ENCODE data around the gene TANK.

TANK gene

DNA sequence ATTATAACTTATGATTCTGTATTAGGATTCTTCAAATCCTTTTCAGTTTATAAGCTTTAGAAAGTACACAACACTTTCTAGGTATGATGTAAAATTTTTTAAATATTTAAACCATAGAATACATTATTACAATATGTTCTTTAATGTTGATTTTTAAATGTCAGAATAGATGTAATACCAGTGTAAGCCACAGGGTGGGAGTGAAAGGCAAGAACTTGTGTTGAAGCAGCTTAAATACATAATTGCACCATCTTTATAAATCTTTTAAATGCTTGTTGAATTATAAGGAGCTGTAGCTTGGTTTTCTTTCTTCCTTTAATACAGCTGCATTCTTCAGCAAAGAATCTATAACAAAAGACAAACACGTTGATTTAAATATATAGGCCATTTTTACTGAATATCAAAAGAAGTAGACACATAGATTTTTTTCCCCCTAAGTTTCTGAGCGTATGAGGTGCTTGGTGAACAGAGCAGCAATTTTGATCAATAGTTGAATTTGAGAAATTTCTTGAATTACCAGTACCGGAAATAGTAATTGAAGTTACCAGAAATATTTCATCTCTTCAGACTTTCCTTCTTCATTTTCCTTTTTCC lies 63.0 kb downstream of the TANK start:
- H3K4me3 ChIP-seq (ENCODE audit: low read depth in 1 of 2, low read length in 1 of 2), result no peak overlapping the region
- no peaks in the 10 kb centered on the region for H3K9me3 ChIP-seq
- no peak overlapping the region for H3K27ac ChIP-seq
- no peaks in the 10 kb centered on the region for H3K27me3 ChIP-seq
- TF ChIP-seq, protein P1, sequence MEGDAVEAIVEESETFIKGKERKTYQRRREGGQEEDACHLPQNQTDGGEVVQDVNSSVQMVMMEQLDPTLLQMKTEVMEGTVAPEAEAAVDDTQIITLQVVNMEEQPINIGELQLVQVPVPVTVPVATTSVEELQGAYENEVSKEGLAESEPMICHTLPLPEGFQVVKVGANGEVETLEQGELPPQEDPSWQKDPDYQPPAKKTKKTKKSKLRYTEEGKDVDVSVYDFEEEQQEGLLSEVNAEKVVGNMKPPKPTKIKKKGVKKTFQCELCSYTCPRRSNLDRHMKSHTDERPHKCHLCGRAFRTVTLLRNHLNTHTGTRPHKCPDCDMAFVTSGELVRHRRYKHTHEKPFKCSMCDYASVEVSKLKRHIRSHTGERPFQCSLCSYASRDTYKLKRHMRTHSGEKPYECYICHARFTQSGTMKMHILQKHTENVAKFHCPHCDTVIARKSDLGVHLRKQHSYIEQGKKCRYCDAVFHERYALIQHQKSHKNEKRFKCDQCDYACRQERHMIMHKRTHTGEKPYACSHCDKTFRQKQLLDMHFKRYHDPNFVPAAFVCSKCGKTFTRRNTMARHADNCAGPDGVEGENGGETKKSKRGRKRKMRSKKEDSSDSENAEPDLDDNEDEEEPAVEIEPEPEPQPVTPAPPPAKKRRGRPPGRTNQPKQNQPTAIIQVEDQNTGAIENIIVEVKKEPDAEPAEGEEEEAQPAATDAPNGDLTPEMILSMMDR (IDR thresholded peaks at IDR 0.05), result peak; percentile 67
- H3K4me1 ChIP-seq (ENCODE audit: control insufficient read depth in 1 of 2, insufficient read depth in 1 of 2, low read depth in 1 of 2, low read length in 1 of 2), result peaks cover 0 to under 1% of the 10 kb centered on the region in 2 experiments
- peaks cover 48% of the 10 kb centered on the region for H3K36me3 ChIP-seq

DNA sequence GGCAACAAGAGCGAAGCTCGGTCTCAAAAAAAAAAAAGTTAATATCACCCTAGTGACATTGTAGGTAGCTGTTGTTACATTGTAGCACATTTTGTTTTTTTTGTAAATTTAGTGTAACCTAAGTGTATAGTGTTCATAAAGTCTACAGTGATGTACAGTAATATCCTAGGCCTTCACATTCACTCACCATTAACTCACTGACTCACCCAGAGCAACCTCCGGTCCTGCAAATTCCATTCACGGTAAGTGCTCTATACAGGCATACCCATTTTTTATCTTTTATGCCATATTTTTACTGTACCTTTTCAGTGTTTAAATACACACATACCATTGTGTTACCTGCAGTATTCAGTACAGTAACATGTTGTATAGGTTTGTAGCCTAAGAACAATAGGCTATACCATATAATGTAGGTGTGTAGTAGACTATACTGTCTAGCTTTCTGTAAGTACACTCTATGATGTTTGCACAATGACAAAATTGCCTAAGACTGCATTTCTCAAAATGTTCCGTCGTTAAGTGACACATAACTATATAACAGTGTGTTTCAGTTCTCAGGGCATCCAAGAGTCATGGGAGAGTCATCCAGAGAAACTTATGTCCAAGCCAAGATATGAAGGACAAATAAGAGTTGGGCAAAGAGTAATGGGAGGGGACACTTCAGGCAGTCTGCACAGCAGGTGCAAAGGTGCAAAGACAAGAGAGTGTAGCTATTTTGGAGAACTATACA lies 68.4 kb downstream of the TANK start:
- peaks cover 88% of the 10 kb centered on the region for H3K36me3 ChIP-seq
- peak overlapping the region; percentile 58 for H3K27ac ChIP-seq

DNA sequence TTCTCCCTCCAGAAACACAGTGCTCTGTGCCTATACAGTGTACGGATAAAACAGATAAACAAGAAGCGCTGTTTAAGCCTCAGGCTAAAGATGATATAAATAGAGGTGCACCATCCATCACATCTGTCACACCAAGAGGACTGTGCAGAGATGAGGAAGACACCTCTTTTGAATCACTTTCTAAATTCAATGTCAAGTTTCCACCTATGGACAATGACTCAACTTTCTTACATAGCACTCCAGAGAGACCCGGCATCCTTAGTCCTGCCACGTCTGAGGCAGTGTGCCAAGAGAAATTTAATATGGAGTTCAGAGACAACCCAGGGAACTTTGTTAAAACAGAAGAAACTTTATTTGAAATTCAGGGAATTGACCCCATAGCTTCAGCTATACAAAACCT lies 70.7 kb downstream of the TANK start:
- TF ChIP-seq, protein P1 (IDR thresholded peaks at IDR 0.05), result no peak
- H3K4me3 ChIP-seq (ENCODE audit: low read depth in 1 of 2, low read length in 1 of 2), result no peak overlapping the region
- no peak overlapping the region for H3K27ac ChIP-seq
- no peaks in the 10 kb centered on the region for H3K9me3 ChIP-seq
- H3K4me1 ChIP-seq (ENCODE audit: control insufficient read depth in 1 of 2, insufficient read depth in 1 of 2, low read depth in 1 of 2, low read length in 1 of 2), result peaks cover 9% of the 10 kb centered on the region in 2 experiments
- H3K27me3 ChIP-seq, result no peaks in the 10 kb centered on the region
- H3K36me3 ChIP-seq, result peaks cover 90% of the 10 kb centered on the region

More for the DNA sequence above, 68.4 kb downstream of the TANK start:
- Histone ChIP-seq H3K4me3 (ENCODE audit: low read depth in 1 of 2, low read length in 1 of 2) (no peak overlapping the region), H3K27me3 (no peaks in the 10 kb centered on the region), H3K4me1 (ENCODE audit: control insufficient read depth in 1 of 2, insufficient read depth in 1 of 2, low read depth in 1 of 2, low read length in 1 of 2) (peaks cover 9% of the 10 kb centered on the region in 2 experiments), H3K9me3 (no peaks in the 10 kb centered on the region)
- TF ChIP-seq, protein P1 (IDR thresholded peaks at IDR 0.05), result no peak

DNA sequence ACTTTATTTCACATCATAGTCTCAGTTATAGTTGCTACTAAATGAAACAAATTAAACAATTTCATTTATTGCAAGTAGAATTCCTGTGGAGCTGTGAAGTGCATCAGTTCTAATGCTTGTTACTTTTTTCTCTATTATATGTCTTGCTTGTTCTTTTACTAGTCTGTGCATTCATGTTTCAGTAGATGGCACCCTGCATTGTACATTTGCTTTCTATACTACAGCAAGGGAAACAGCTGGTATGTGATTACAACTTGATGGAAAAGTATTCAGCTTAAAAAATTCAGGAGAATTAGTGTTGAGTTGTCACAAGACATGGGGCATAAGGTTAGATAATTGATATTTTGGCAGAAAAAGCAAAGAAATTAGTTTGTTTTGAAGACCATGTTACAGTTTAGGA lies 72.3 kb downstream of the TANK start:
- H3K9me3 ChIP-seq, result no peaks in the 10 kb centered on the region
- TF ChIP-seq, protein P1 (IDR thresholded peaks at IDR 0.05), result no peak
- H3K4me1 ChIP-seq (ENCODE audit: control insufficient read depth in 1 of 2, insufficient read depth in 1 of 2, low read depth in 1 of 2, low read length in 1 of 2), result peaks cover 15 to 19% of the 10 kb centered on the region in 2 experiments
- H3K27ac ChIP-seq, result peak overlapping the region; percentile 10
- no peak overlapping the region for H3K4me3 ChIP-seq (ENCODE audit: low read depth in 1 of 2, low read length in 1 of 2)
- peaks cover 89% of the 10 kb centered on the region for H3K36me3 ChIP-seq
- peaks cover 7% of the 10 kb centered on the region for H3K27me3 ChIP-seq

DNA sequence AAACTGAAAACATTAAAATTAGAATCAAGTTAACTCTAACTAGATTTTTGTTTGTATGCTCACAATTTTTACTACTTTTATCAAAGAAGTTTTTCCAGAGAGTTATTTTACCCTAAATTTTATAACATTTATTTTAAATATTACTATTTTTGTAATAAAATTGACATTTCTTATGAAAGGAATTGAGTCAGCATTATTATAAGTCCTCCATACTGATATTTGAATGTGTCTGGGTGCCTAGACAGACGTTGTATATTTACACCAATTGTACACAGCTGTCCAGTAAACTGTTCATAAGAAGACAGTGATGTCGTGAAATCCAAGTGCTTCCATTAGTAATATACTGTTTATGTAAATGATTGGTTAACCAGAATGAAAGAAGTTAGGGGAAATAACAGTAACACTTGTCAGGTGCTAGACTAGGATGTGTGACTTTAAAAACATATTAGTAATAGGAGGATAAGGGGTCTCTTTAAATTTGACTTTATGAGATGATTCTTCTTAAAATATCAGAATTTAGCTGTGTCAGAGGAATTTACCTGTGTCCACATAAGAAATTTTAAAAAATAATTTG lies 73.7 kb downstream of the TANK start:
- H3K27me3 ChIP-seq, result peaks cover 21% of the 10 kb centered on the region

More for the DNA sequence above, 73.7 kb downstream of the TANK start:
- Histone ChIP-seq H3K4me1 (ENCODE audit: control insufficient read depth in 1 of 2, insufficient read depth in 1 of 2, low read depth in 1 of 2, low read length in 1 of 2) (peaks cover 19 to 26% of the 10 kb centered on the region in 2 experiments), H3K4me3 (ENCODE audit: low read depth in 1 of 2, low read length in 1 of 2) (no peak overlapping the region), H3K27ac (peak overlapping the region; percentile 24), H3K9me3 (no peaks in the 10 kb centered on the region), H3K36me3 (peaks cover 75% of the 10 kb centered on the region)
- TF ChIP-seq, protein P1 (IDR thresholded peaks at IDR 0.05), result no peak

Measured in neutrophil (primary cell).